BJ (cell line): ENCODE measurements around the gene INHBC. TPM values are rescaled to one million over a fixed set of nuclear protein-coding genes. Genes with fewer than 3 reads are reported as not detected.
"Not testable (repeated sequence)": the region's sequence is repeated elsewhere in the genome, so short reads cannot be mapped to it uniquely, and the experiment has no call there.

ENCODE experiments used
- CTCF ChIA-PET: fragments of 350-600 bp; formaldehyde crosslinking; extraction: SDS; loops from one replicate; lab custom pipeline; 2021; ENCODE audit warnings: antibody characterized with exemption, inconsistent platforms; lab: Yijun Ruan, JAX
- POLR2A ChIA-PET: fragments of 300-600 bp; sonication (Branson Sonifier 250); formaldehyde crosslinking; extraction: SDS; loops from one replicate; lab custom pipeline; 2021; ENCODE audit warnings: antibody characterized with exemption; lab: Charles Lee
- DNase-seq: peaks from one replicate; pipeline ENCODE4 v3.0.0-alpha.2; 2011; ENCODE audit warnings: low read depth
- H3K27me3 ChIP-seq: 2 replicates; pipeline ENCODE4 v1.6.0; 2011; ENCODE audit warnings: low read length; ENCODE audit not compliant: control insufficient read depth, insufficient read depth
- H3K36me3 ChIP-seq: 2 replicates; pipeline ENCODE4 v1.5.1; 2011; ENCODE audit warnings: low read length; ENCODE audit not compliant: control insufficient read depth, insufficient read depth
- H3K4me3 ChIP-seq: 2 replicates; pipeline ENCODE4 v1.5.1; 2011; ENCODE audit warnings: low read depth, mild to moderate bottlenecking, control low read depth, low read length
- polyA plus RNA-seq: library from polyadenylated mRNA; depleted of rRNA; stranded (reverse); fragments of >200 nt; gene quantifications from 2 replicates; pipeline ENCODE4 v1.2.3, GENCODE V29; 2011
- TF ChIP-seq, protein P1 (sequence below): IDR thresholded peaks from 2 replicates; pipeline ENCODE4 v1.5.1; 2011; ENCODE audit warnings: low read depth, mild to moderate bottlenecking, control low read depth, inconsistent platforms, low read length, moderate library complexity; ENCODE audit not compliant: insufficient read depth

INHBC gene
- polyA plus RNA-seq, 1 experiment: 0.09 TPM

- peaks cover 1% of the 10 kb centered on the region; the same call in 1 of the 2 replicates for H3K36me3 ChIP-seq
- TF ChIP-seq, protein P1, sequence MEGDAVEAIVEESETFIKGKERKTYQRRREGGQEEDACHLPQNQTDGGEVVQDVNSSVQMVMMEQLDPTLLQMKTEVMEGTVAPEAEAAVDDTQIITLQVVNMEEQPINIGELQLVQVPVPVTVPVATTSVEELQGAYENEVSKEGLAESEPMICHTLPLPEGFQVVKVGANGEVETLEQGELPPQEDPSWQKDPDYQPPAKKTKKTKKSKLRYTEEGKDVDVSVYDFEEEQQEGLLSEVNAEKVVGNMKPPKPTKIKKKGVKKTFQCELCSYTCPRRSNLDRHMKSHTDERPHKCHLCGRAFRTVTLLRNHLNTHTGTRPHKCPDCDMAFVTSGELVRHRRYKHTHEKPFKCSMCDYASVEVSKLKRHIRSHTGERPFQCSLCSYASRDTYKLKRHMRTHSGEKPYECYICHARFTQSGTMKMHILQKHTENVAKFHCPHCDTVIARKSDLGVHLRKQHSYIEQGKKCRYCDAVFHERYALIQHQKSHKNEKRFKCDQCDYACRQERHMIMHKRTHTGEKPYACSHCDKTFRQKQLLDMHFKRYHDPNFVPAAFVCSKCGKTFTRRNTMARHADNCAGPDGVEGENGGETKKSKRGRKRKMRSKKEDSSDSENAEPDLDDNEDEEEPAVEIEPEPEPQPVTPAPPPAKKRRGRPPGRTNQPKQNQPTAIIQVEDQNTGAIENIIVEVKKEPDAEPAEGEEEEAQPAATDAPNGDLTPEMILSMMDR: no peak
- ChIA-PET POLR2A (no interaction called here), CTCF (interaction anchor here (0.8 to 1.5 kb wide), 4 partner anchors 62 to 127 kb away, joined by 3 to 5 read pairs (median 4); no protein-coding TSS in a partner anchor)
- DNase-seq: no peak
- H3K4me3 ChIP-seq: no peak overlapping the region
- H3K27me3 ChIP-seq: no peaks in the 10 kb centered on the region
These were observed 44.4 kb upstream of the INHBC start for GRCh38 chr12:57390174-57390573.

- H3K36me3 ChIP-seq: peaks cover 1% of the 10 kb centered on the region; the same call in 1 of the 2 replicates
- TF ChIP-seq, protein P1: no peak
- H3K4me3 ChIP-seq: no peak overlapping the region
- POLR2A ChIA-PET: no interaction called here
- H3K27me3 ChIP-seq: no peaks in the 10 kb centered on the region
- CTCF ChIA-PET: no interaction called here
- no peak for DNase-seq
These were observed 39.5 kb upstream of the INHBC start for GRCh38 chr12:57395121-57395520.

DNA sequence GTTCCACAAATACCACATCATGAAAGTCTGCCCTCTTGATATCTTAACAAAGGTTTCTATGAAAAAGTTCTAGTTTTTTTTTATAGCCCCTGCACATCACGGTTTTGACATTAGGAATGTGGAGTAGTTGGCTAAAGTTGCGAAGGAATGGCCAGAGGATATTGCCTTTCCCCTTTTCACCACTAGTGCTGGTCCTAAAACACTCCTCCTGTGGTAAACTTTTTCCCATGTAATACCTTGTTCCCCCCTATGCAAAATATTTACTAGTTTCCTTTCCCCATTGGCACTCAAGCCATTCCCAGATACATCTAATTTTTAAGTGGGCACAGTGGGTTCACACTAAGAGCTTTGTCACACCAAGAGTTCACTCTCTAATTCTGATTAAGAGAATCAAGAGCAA lies 37.1 kb upstream of the INHBC start:
- no peaks in the 10 kb centered on the region; the same call in 1 of the 2 replicates for H3K36me3 ChIP-seq
- no peaks in the 10 kb centered on the region for H3K27me3 ChIP-seq
- POLR2A ChIA-PET: no interaction called here
- no peak overlapping the region for H3K4me3 ChIP-seq
- no peak for DNase-seq
- CTCF ChIA-PET: interaction anchor here (0.7 to 1.0 kb wide), 2 partner anchors 10 to 12 kb away, joined by 3 to 4 read pairs; no protein-coding TSS in a partner anchor
- TF ChIP-seq, protein P1: 0 out of 2 replicates have a peak, but pooled peaks have one; percentile 2

DNA sequence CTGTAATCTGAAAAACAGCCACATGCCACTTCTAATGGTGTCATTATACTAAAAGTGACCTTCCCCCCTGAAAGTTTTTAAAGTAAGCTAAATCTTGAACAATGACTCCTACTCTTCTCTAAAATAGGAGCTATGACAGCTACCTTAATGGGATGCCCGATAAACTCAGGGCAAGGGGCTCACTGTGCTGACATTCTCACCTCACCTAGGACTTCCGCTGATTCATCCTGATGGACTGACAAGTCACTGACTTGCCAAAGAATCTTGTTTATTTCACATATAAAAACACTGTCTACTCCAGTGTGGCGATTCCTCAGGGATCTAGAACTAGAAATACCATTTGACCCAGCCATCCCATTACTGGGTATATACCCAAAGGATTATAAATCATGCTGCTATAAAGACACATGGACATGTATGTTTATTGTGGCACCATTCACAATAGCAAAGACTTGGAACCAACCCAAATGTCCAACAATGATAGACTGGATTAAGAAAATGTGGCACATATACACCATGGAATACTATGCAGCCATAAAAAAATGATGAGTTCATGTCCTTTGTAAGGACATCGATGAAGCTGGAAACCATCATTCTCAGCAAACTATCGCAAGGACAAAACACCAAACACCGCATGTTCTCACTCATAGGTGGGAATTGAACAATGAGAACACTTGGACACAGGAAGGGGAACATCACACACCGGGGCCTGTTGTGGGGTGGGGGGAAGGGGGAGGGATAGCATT lies 34.7 kb upstream of the INHBC start:
- DNase-seq, POLR2A ChIA-PET, H3K36me3 ChIP-seq, H3K4me3 ChIP-seq, H3K27me3 ChIP-seq: not testable (repeated sequence)
- CTCF ChIA-PET: interaction anchor here (1.3 to 1.4 kb wide), 2 partner anchors 14 to 22 kb away, joined by 3 to 4 read pairs; no protein-coding TSS in a partner anchor

DNA sequence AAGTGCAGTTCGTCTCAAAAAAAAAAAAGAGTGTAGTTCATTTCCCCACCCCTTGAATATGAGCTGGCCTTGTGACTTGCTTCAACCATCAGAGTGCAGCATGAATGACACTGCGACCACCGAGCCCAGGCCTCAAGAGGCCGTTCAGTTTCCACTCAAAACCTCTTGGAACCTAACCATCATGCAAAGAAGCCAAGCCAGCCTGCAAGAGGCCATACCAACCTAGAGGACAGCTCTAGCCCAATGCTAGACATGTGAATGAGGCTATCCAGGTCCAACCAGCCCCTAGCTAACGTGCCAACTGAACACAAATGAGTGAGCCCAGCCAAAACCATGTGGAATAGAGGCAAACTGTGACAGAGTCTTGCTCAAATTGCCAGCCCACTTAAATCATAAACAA lies 33.4 kb upstream of the INHBC start:
- CTCF ChIA-PET: interaction anchor here (0.9 to 1.4 kb wide), 3 partner anchors 13 to 52 kb away, joined by 3 to 4 read pairs (median 3); no protein-coding TSS in a partner anchor
- POLR2A ChIA-PET: no interaction called here
- Histone ChIP-seq H3K27me3 (no peaks in the 10 kb centered on the region), H3K4me3 (no peak overlapping the region), H3K36me3 (no peaks in the 10 kb centered on the region)
- no peak for DNase-seq
- TF ChIP-seq, protein P1: no peak

- H3K36me3 ChIP-seq, DNase-seq, H3K4me3 ChIP-seq, H3K27me3 ChIP-seq, CTCF ChIA-PET, POLR2A ChIA-PET: not testable (repeated sequence)
These were observed 32.4 kb upstream of the INHBC start for GRCh38 chr12:57402156-57402555.
